Measurements from ENCODE around the gene KAT2A.
A peak's percentile ranks its signal among the peaks of the same experiment; 100 is the strongest.

DNA sequence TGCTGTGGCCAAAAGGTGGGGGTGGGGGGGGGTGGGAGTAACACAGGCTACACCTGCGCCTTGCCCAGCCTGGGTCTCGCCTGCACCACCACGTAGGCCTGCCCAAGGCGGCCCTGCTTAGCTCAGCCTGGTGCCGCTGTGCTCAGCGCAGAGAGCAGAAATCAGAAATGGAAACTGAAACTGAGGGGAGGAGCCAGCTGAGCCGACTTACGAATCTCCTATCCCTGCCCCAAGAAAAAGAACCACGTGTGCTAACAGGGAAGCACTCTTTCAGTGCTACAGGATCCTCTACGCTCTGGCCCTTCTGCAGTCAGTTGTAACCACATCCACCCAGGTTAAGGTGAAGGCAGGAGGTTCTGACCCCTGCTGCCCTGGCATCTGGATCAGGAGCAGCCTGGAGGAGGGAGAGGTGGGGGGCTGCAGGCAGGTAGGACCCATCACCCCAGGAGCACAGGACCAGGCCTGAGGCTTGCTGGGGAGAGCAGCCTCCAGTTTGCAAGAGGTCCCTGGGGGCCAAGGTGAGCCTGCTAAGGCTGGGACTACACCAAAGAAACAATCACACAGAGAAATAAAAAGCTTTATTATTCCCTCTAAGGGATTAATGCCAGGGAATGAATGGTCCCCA, 8.5 kb downstream of the KAT2A start, which contains the start of gene DHX58:
- TF ChIP-seq, protein P1, sequence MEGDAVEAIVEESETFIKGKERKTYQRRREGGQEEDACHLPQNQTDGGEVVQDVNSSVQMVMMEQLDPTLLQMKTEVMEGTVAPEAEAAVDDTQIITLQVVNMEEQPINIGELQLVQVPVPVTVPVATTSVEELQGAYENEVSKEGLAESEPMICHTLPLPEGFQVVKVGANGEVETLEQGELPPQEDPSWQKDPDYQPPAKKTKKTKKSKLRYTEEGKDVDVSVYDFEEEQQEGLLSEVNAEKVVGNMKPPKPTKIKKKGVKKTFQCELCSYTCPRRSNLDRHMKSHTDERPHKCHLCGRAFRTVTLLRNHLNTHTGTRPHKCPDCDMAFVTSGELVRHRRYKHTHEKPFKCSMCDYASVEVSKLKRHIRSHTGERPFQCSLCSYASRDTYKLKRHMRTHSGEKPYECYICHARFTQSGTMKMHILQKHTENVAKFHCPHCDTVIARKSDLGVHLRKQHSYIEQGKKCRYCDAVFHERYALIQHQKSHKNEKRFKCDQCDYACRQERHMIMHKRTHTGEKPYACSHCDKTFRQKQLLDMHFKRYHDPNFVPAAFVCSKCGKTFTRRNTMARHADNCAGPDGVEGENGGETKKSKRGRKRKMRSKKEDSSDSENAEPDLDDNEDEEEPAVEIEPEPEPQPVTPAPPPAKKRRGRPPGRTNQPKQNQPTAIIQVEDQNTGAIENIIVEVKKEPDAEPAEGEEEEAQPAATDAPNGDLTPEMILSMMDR (IDR thresholded peaks at IDR 0.05): no peak
- peak; percentile 46 to 81 for TF ChIP-seq POLR2A (IDR thresholded peaks at IDR 0.05)

Data from adrenal gland (tissue), 5 donors.